GM12878 (cell line): Measurements from ENCODE around the gene KLHDC9. TPM values are rescaled to one million over a fixed set of nuclear protein-coding genes. Genes with fewer than 3 reads are reported as not detected.

Experiments
- BCL11A ChIP-seq: IDR thresholded peaks from 2 replicates; pipeline ENCODE4 v1.6.1; 2011; ENCODE audit warnings: low read depth, low read length
- BMI1 ChIP-seq: fragments of 450-650 bp; IDR thresholded peaks from 2 replicates; pipeline ENCODE4 v1.6.1; 2016; ENCODE audit warnings: mild to moderate bottlenecking, moderate library complexity, borderline replicate concordance
- CBX5 ChIP-seq: sonication (generic); IDR thresholded peaks from 2 replicates; pipeline ENCODE4 v1.6.1; 2016; ENCODE audit warnings: low read depth, moderate library complexity, mild to moderate bottlenecking, inconsistent platforms
- CHD4 ChIP-seq: fragments of 200-600 bp; sonication (generic); IDR thresholded peaks from 2 replicates; pipeline ENCODE4 v1.6.1; 2016; ENCODE audit warnings: mild to moderate bottlenecking
- DPF2 ChIP-seq: fragments of 450-650 bp; IDR thresholded peaks from 2 replicates; pipeline ENCODE4 v1.6.1; 2017; ENCODE audit warnings: mild to moderate bottlenecking
- FOS ChIP-seq: IDR thresholded peaks from 3 replicates; pipeline ENCODE4 v1.6.1; 2011; ENCODE audit warnings: borderline replicate concordance; ENCODE audit not compliant: insufficient read length; ENCODE audit errors: extremely low read depth
- HDAC6 ChIP-seq: fragments of 200-600 bp; sonication (generic); IDR thresholded peaks from one replicate; pipeline ENCODE4 v1.8.0; 2017; ENCODE audit warnings: antibody characterized with exemption; ENCODE audit not compliant: unreplicated experiment
- JUNB ChIP-seq: IDR thresholded peaks from 2 replicates; pipeline ENCODE4 v1.6.1; 2016; ENCODE audit warnings: antibody characterized with exemption, mild to moderate bottlenecking
- JUND ChIP-seq: IDR thresholded peaks from 2 replicates; pipeline ENCODE4 v1.6.1; 2012; ENCODE audit warnings: low read depth, mild to moderate bottlenecking, low read length, improper control_type of control experiment, moderate library complexity
- NFIC ChIP-seq: IDR thresholded peaks from 2 replicates; pipeline ENCODE4 v1.6.1; 2012; ENCODE audit warnings: low read depth, mild to moderate bottlenecking, inconsistent platforms, low read length, moderate library complexity
- NFYB ChIP-seq: IDR thresholded peaks from 2 replicates; pipeline ENCODE4 v1.6.1; 2011; ENCODE audit warnings: low read depth, mild to moderate bottlenecking, low read length, improper control_type of control experiment, moderate library complexity; ENCODE audit not compliant: insufficient read depth
- NRF1 ChIP-seq: conservative IDR thresholded peaks from 2 replicates; pipeline ENCODE4 v1.6.1; 2011; ENCODE audit warnings: mild to moderate bottlenecking, low read depth, low read length, improper control_type of control experiment
- SMARCA5 ChIP-seq: fragments of 450-650 bp; IDR thresholded peaks from 2 replicates; pipeline ENCODE4 v1.6.1; 2017; ENCODE audit warnings: mild to moderate bottlenecking
- ZNF217 ChIP-seq: fragments of 450-650 bp; IDR thresholded peaks from 2 replicates; pipeline ENCODE4 v1.6.1; 2017; ENCODE audit warnings: antibody characterized with exemption, mild to moderate bottlenecking
- polyA plus RNA-seq, 11 experiments: library from polyadenylated mRNA; depleted of rRNA in 4 of 11; unstranded in 6 of 11; stranded (reverse) in 5 of 11; fragments of >200 nt; fragmentation: Nextera tagmentation in 4 of 11; fragmentation: Illumina TruSeq in 1 of 11; extraction: Ambion mirVana in 4 of 11; extraction: Trizol in 1 of 11; gene quantifications; 1 replicate in 1 of 11; 2 replicates in 10 of 11; pipeline versions ENCODE4 v1.2.1 to v1.2.3, GENCODE V29; 2011 to 2016; ENCODE audit warnings: inconsistent platforms in 2 of 11, missing spikeins in 2 of 11, low read depth in 1 of 11
- total RNA-seq, 4 experiments: library from RNA; depleted of rRNA in 3 of 4; stranded (reverse); fragments of >200 nt in 3 of 4; fragmentation: Illumina TruSeq in 1 of 4; extraction: Trizol in 1 of 4; gene quantifications; 2 replicates each; pipeline versions ENCODE4 v1.2.1 to v1.2.3, GENCODE V29; 2013 to 2021
- TF ChIP-seq, protein P1 (sequence below): fragments of 450-650 bp; IDR thresholded peaks from 2 replicates; pipeline ENCODE4 v1.6.1; 2017; ENCODE audit warnings: mild to moderate bottlenecking, moderate library complexity
- TF ChIP-seq, protein P2 (sequence below): IDR thresholded peaks from 2 replicates; pipeline ENCODE4 v1.6.1; 2012; ENCODE audit warnings: low read depth, low read length, improper control_type of control experiment
- TF ChIP-seq, protein P3 (sequence below): fragments of 450-650 bp; IDR thresholded peaks from 2 replicates; pipeline ENCODE4 v1.6.1; 2017; ENCODE audit warnings: mild to moderate bottlenecking, moderate library complexity
- TF ChIP-seq, protein P4 (sequence below): IDR thresholded peaks from 2 replicates; pipeline ENCODE4 v1.6.1; 2011; ENCODE audit warnings: low read depth, mild to moderate bottlenecking, low read length, moderate library complexity, borderline replicate concordance; ENCODE audit errors: extremely low read depth
- TF ChIP-seq, protein P5 (sequence below): IDR thresholded peaks from 2 replicates; pipeline ENCODE4 v1.6.1; 2011; ENCODE audit warnings: borderline replicate concordance, low read depth, mild to moderate bottlenecking, moderate library complexity, low read length; ENCODE audit not compliant: insufficient read depth, poor library complexity, severe bottlenecking

KLHDC9 gene
- total and polyA plus RNA-seq, 10 of the 15 experiments (the other 5 are each of a cell fraction or from before 2014, with no cell fraction given) = 0.66 to 4.9 (median 2.6) TPM

DNA sequence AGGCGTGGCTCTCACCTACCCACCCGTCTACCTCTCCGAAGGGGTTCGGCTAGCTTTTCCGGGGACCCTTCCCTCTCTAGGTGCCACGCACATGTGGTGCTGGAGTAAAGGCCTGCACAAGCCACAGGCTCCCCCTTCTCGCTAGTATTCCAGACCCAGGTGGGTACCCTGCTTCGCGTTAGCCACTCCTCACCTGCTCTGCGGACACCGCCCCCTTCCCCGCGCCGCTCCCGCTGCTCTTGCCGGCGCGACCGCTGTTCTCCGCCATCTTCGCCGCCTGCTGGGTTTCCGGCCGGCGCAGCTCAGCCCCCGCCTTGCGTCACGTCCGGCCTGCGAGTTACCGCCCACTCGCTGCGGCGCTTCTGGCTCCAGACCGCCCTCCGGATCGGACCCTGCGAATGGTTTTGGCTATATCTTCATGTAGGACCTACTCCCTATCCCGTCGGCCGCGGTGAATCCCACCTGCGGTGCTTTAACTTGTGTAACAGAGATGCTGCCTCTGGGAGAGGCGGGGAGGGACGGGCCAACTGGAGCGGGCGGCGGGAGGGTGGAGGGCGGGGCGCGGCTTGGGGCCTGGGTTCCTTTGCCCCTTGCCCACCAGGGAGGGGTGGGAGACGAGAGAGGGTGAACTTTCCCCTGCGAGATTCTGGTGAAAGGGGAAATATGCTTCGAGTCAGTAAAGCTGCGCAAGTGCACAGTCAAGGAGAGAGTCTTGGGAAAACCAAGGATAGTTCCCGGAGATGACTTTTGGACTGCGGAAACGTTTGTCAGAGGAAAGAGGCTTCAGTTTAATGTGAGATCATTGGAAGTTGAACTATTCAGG lies 19.8 kb downstream of the KLHDC9 start, which contains the start of the genes NIT1 and PFDN2 (continued):
- TF ChIP-seq, protein P1, sequence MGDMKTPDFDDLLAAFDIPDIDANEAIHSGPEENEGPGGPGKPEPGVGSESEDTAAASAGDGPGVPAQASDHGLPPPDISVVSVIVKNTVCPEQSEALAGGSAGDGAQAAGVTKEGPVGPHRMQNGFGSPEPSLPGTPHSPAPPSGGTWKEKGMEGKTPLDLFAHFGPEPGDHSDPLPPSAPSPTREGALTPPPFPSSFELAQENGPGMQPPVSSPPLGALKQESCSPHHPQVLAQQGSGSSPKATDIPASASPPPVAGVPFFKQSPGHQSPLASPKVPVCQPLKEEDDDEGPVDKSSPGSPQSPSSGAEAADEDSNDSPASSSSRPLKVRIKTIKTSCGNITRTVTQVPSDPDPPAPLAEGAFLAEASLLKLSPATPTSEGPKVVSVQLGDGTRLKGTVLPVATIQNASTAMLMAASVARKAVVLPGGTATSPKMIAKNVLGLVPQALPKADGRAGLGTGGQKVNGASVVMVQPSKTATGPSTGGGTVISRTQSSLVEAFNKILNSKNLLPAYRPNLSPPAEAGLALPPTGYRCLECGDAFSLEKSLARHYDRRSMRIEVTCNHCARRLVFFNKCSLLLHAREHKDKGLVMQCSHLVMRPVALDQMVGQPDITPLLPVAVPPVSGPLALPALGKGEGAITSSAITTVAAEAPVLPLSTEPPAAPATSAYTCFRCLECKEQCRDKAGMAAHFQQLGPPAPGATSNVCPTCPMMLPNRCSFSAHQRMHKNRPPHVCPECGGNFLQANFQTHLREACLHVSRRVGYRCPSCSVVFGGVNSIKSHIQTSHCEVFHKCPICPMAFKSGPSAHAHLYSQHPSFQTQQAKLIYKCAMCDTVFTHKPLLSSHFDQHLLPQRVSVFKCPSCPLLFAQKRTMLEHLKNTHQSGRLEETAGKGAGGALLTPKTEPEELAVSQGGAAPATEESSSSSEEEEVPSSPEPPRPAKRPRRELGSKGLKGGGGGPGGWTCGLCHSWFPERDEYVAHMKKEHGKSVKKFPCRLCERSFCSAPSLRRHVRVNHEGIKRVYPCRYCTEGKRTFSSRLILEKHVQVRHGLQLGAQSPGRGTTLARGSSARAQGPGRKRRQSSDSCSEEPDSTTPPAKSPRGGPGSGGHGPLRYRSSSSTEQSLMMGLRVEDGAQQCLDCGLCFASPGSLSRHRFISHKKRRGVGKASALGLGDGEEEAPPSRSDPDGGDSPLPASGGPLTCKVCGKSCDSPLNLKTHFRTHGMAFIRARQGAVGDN = no peak; the same call in 1 of the 2 replicates
- no peak for TF ChIP-seq CBX5
- no peak for TF ChIP-seq BMI1
- TF ChIP-seq JUNB = no peak
- TF ChIP-seq, protein P2, sequence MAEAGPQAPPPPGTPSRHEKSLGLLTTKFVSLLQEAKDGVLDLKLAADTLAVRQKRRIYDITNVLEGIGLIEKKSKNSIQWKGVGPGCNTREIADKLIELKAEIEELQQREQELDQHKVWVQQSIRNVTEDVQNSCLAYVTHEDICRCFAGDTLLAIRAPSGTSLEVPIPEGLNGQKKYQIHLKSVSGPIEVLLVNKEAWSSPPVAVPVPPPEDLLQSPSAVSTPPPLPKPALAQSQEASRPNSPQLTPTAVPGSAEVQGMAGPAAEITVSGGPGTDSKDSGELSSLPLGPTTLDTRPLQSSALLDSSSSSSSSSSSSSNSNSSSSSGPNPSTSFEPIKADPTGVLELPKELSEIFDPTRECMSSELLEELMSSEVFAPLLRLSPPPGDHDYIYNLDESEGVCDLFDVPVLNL = no peak
- no peak for TF ChIP-seq BCL11A
- peak; percentile 57; the same call in 1 of the 2 replicates for TF ChIP-seq DPF2
- TF ChIP-seq HDAC6 = no peak
- TF ChIP-seq CHD4 = no peak
- TF ChIP-seq NRF1 = no peak
- TF ChIP-seq, protein P3, sequence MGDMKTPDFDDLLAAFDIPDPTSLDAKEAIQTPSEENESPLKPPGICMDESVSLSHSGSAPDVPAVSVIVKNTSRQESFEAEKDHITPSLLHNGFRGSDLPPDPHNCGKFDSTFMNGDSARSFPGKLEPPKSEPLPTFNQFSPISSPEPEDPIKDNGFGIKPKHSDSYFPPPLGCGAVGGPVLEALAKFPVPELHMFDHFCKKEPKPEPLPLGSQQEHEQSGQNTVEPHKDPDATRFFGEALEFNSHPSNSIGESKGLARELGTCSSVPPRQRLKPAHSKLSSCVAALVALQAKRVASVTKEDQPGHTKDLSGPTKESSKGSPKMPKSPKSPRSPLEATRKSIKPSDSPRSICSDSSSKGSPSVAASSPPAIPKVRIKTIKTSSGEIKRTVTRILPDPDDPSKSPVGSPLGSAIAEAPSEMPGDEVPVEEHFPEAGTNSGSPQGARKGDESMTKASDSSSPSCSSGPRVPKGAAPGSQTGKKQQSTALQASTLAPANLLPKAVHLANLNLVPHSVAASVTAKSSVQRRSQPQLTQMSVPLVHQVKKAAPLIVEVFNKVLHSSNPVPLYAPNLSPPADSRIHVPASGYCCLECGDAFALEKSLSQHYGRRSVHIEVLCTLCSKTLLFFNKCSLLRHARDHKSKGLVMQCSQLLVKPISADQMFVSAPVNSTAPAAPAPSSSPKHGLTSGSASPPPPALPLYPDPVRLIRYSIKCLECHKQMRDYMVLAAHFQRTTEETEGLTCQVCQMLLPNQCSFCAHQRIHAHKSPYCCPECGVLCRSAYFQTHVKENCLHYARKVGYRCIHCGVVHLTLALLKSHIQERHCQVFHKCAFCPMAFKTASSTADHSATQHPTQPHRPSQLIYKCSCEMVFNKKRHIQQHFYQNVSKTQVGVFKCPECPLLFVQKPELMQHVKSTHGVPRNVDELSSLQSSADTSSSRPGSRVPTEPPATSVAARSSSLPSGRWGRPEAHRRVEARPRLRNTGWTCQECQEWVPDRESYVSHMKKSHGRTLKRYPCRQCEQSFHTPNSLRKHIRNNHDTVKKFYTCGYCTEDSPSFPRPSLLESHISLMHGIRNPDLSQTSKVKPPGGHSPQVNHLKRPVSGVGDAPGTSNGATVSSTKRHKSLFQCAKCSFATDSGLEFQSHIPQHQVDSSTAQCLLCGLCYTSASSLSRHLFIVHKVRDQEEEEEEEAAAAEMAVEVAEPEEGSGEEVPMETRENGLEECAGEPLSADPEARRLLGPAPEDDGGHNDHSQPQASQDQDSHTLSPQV = no peak
- TF ChIP-seq SMARCA5 = 0 out of 2 replicates have a peak, but pooled peaks have one; percentile 53
- TF ChIP-seq NFIC = no peak
- no peak for TF ChIP-seq NFYB
- TF ChIP-seq ZNF217 = no peak
- no peak for TF ChIP-seq JUND
- no peak for TF ChIP-seq FOS
- TF ChIP-seq, protein P4, sequence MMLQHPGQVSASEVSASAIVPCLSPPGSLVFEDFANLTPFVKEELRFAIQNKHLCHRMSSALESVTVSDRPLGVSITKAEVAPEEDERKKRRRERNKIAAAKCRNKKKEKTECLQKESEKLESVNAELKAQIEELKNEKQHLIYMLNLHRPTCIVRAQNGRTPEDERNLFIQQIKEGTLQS = no peak
- TF ChIP-seq, protein P5, sequence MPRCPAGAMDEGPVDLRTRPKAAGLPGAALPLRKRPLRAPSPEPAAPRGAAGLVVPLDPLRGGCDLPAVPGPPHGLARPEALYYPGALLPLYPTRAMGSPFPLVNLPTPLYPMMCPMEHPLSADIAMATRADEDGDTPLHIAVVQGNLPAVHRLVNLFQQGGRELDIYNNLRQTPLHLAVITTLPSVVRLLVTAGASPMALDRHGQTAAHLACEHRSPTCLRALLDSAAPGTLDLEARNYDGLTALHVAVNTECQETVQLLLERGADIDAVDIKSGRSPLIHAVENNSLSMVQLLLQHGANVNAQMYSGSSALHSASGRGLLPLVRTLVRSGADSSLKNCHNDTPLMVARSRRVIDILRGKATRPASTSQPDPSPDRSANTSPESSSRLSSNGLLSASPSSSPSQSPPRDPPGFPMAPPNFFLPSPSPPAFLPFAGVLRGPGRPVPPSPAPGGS = no peak
